PC-9 (cell line): ENCODE measurements around the gene PLK5. TPM values are rescaled to one million over a fixed set of nuclear protein-coding genes. Genes with fewer than 3 reads are reported as not detected.
A peak's percentile ranks its signal among the peaks of the same experiment; 100 is the strongest.

Experiments
- BruUV-seq: library from RNA; stranded (reverse); fragments of 400-500 nt; replicated peaks from 2 replicates; lab custom pipeline; 2021; lab: Mats Ljungman, UMichigan
- CTCF ChIA-PET: fragments of 300-600 bp; sonication (Branson Sonifier 250); formaldehyde crosslinking; loops from one replicate; lab custom pipeline; 2022; ENCODE audit warnings: antibody characterized with exemption; lab: Charles Lee
- POLR2A ChIA-PET: fragments of 300-600 bp; sonication (Branson Sonifier 250); formaldehyde crosslinking; loops from one replicate; lab custom pipeline; 2022; ENCODE audit warnings: antibody characterized with exemption; ENCODE audit not compliant: unreplicated experiment; lab: Charles Lee
- DNase-seq, 2 experiments: peaks; one replicate each; pipeline versions ENCODE4 v3.0.0 to v3.0.0-alpha.2; 2015 to 2022; ENCODE audit warnings: mixed read lengths in 1 of 2
- H2AFZ ChIP-seq: fragments of 200-600 bp; sonication (generic); 2 replicates; pipeline ENCODE4 v1.8.1; 2017; ENCODE audit warnings: antibody characterized with exemption
- H3F3A ChIP-seq: fragments of 200-600 bp; sonication (generic); 2 replicates; pipeline ENCODE4 v1.8.1; 2017; ENCODE audit warnings: antibody characterized with exemption, mild to moderate bottlenecking, low read depth; ENCODE audit not compliant: insufficient read depth
- H3K27ac ChIP-seq: fragments of 200-600 bp; sonication (generic); 2 replicates; pipeline ENCODE4 v1.6.1; 2016; ENCODE audit warnings: mixed run types
- H3K27me3 ChIP-seq: fragments of 200-600 bp; sonication (generic); 2 replicates; pipeline ENCODE4 v1.6.1; 2016; ENCODE audit warnings: low read depth, mixed run types; ENCODE audit not compliant: insufficient read depth
- H3K36me3 ChIP-seq: fragments of 200-600 bp; sonication (generic); 2 replicates; pipeline ENCODE4 v1.6.1; 2016; ENCODE audit warnings: low read depth, mixed run types
- H3K4me1 ChIP-seq: fragments of 200-600 bp; sonication (generic); replicated peaks from 2 replicates; pipeline ENCODE4 v1.6.1; 2016; ENCODE audit warnings: mixed run types; ENCODE audit not compliant: insufficient read depth
- H3K4me2 ChIP-seq: fragments of 200-600 bp; sonication (generic); 2 replicates; pipeline ENCODE4 v1.6.1; 2017; ENCODE audit warnings: mixed run types
- H3K4me3 ChIP-seq: fragments of 200-600 bp; sonication (generic); 2 replicates; pipeline ENCODE4 v1.6.1; 2016; ENCODE audit warnings: mixed run types
- H3K79me2 ChIP-seq: fragments of 200-600 bp; sonication (generic); 2 replicates; pipeline ENCODE4 v1.6.1; 2017; ENCODE audit warnings: low read depth, mixed run types
- H3K9me2 ChIP-seq: fragments of 200-600 bp; sonication (generic); 2 replicates; pipeline ENCODE4 v1.8.1; 2017; ENCODE audit warnings: mild to moderate bottlenecking; ENCODE audit not compliant: insufficient read depth
- H3K9me3 ChIP-seq: fragments of 200-600 bp; sonication (generic); 2 replicates; pipeline ENCODE4 v1.8.1; 2016; ENCODE audit warnings: low read depth; ENCODE audit not compliant: insufficient read depth
- H4K20me1 ChIP-seq: fragments of 200-600 bp; sonication (generic); 2 replicates; pipeline ENCODE4 v1.8.1; 2017; ENCODE audit not compliant: insufficient read depth
- CTCF ChIP-seq: fragments of 200-600 bp; sonication (generic); conservative IDR thresholded peaks from 2 replicates; pipeline ENCODE4 v1.6.1; 2017; ENCODE audit warnings: mixed run types, antibody characterized with exemption, mild to moderate bottlenecking, moderate library complexity
- EZH2 ChIP-seq: fragments of 200-600 bp; sonication (generic); IDR thresholded peaks from 2 replicates; pipeline ENCODE4 v1.8.0; 2017; ENCODE audit warnings: antibody characterized with exemption, low read depth
- intact Hi-C: fragments of 100-400 bp; cut with micrococcal nuclease; formaldehyde crosslinking; loops from one replicate; pipeline ENCODE4 v1.10.0; 2022; ENCODE audit not compliant: unreplicated experiment
- total RNA-seq: library from RNA; stranded (reverse); gene quantifications from 2 replicates; pipeline ENCODE4 v1.2.3, GENCODE V29; 2021

PLK5 gene
- total RNA-seq, 1 experiment from 2014 or later = not detected

GRCh38 chr19:1501200-1501595 lies 22.7 kb upstream of the PLK5 start:
- CTCF ChIA-PET = no interaction called here
- BruUV-seq = no TSS peak
- Histone ChIP-seq H3K9me2 (no peaks in the 10 kb centered on the region), H3F3A (no peaks in the 10 kb centered on the region), H3K9me3 (no peaks in the 10 kb centered on the region), H3K79me2 (no peaks in the 10 kb centered on the region), H3K27ac (no peak overlapping the region), H3K4me1 (no peaks in the 10 kb centered on the region), H3K27me3 (no peaks in the 10 kb centered on the region), H3K36me3 (no peaks in the 10 kb centered on the region), H3K4me2 (0 out of 2 replicates have a peak overlapping the region, but pooled peaks have one; percentile 31), H3K4me3 (no peak overlapping the region), H2AFZ (no peak overlapping the region), H4K20me1 (no peaks in the 10 kb centered on the region)
- POLR2A ChIA-PET = interaction anchor here (0.7 kb wide), 1 partner anchor 11 kb away, joined by 13 read pairs; no protein-coding TSS in a partner anchor
- intact Hi-C loops = no loop called here
- TF ChIP-seq EZH2 = no peak
- TF ChIP-seq CTCF = no peak
- peak; percentile 35 to 65 for DNase-seq

GRCh38 chr19:1502433-1503088 lies 21.3 kb upstream of the PLK5 start:
- intact Hi-C loops = no loop called here
- CTCF ChIA-PET = no interaction called here
- Histone ChIP-seq H3F3A (no peaks in the 10 kb centered on the region), H3K27ac (no peak overlapping the region), H3K4me3 (no peak overlapping the region), H4K20me1 (no peaks in the 10 kb centered on the region), H3K27me3 (no peaks in the 10 kb centered on the region), H3K4me1 (no peaks in the 10 kb centered on the region), H2AFZ (no peak overlapping the region), H3K9me2 (no peaks in the 10 kb centered on the region), H3K79me2 (no peaks in the 10 kb centered on the region), H3K4me2 (no peak overlapping the region), H3K9me3 (no peaks in the 10 kb centered on the region), H3K36me3 (no peaks in the 10 kb centered on the region)
- TF ChIP-seq EZH2 (no peak), CTCF (no peak)
- no TSS peak for BruUV-seq
- POLR2A ChIA-PET = no interaction called here
- no peak for DNase-seq

GRCh38 chr19:1503089-1503924 lies 20.6 kb upstream of the PLK5 start:
- no peaks in the 10 kb centered on the region; the same call in 1 of the 2 replicates for H3F3A ChIP-seq
- no TSS peak for BruUV-seq
- ChIA-PET POLR2A (no interaction called here), CTCF (no interaction called here)
- no peaks in the 10 kb centered on the region for H3K27me3 ChIP-seq
- H3K36me3 ChIP-seq = no peaks in the 10 kb centered on the region
- no peaks in the 10 kb centered on the region for H4K20me1 ChIP-seq
- no peak overlapping the region for H2AFZ ChIP-seq
- TF ChIP-seq EZH2 (no peak), CTCF (peak; percentile 77)
- H3K27ac ChIP-seq = no peak overlapping the region
- DNase-seq = peak in 1 of 2 experiments; percentile 33
- no peak overlapping the region for H3K4me3 ChIP-seq
- no peaks in the 10 kb centered on the region for H3K9me3 ChIP-seq
- intact Hi-C loops = no loop called here
- no peaks in the 10 kb centered on the region for H3K79me2 ChIP-seq
- no peaks in the 10 kb centered on the region for H3K9me2 ChIP-seq
- peak overlapping the region; percentile 47 for H3K4me2 ChIP-seq
- H3K4me1 ChIP-seq = no peaks in the 10 kb centered on the region
